Activated CD8-positive, alpha-beta memory T cell treated with anti-CD3 and anti-CD28 coated beads for 36 hours (primary cell): Measurements from ENCODE around the gene ZFP92. TPM values are rescaled to one million over a fixed set of nuclear protein-coding genes. Genes with fewer than 3 reads are reported as not detected.

Source experiments
- total RNA-seq, 2 experiments: library from RNA; stranded (reverse); gene quantifications; one replicate each; pipeline ENCODE4 v1.2.3, GENCODE V29; 2021

The ZFP92 gene
- total RNA-seq, 2 experiments from 2014 or later: 1.8 to 2.0 TPM

Other genes starting within 250 kb of the ZFP92 start
- gene MAGEA1, start 232.2 kb upstream of the ZFP92 start, total RNA-seq: not detected
- not detected for gene PNMA6F, start 89.7 kb upstream of the ZFP92 start, total RNA-seq
- 10 to 100 TPM; 10.3 to 10.9 TPM for gene ZNF275, start 77.3 kb upstream of the ZFP92 start, total RNA-seq
- not detected for gene PNMA6E, start 10.1 kb upstream of the ZFP92 start, total RNA-seq
- 1 to 10 TPM; 1.7 to 1.9 TPM for gene TREX2, start 34.6 kb downstream of the ZFP92 start, total RNA-seq
- 10 to 100 TPM; 69.2 to 72.2 TPM for gene HAUS7, start 59.1 kb downstream of the ZFP92 start, total RNA-seq
- gene BGN, start 83.5 kb downstream of the ZFP92 start, total RNA-seq: not detected
- not detected for gene ATP2B3, start 106.2 kb downstream of the ZFP92 start, total RNA-seq
- gene CCNQ, start 187.7 kb downstream of the ZFP92 start, total RNA-seq: 10 to 100 TPM; 28.0 to 31.7 TPM
- gene DUSP9, start 235.7 kb downstream of the ZFP92 start, total RNA-seq: under 1 TPM; 0.11 to 0.15 TPM